Measurements from ENCODE around the gene DMRTB1. TPM values are rescaled to one million over a fixed set of nuclear protein-coding genes. Genes with fewer than 3 reads are reported as not detected.

The DMRTB1 gene
- total RNA-seq, 1 donor from 2014 or later, result not detected

GRCh38 chr1:53486395-53487026, 27.3 kb downstream of the DMRTB1 start:
- Mint-ChIP-seq H3K36me3 (ENCODE audit: low read depth) (peaks cover 6% of the 10 kb centered on the region), H3K4me1 (ENCODE audit: low read depth) (peaks cover 5% of the 10 kb centered on the region), H3K27ac (ENCODE audit: unreplicated experiment) (no peak overlapping the region), H3K27me3 (ENCODE audit: low read depth) (peaks cover 39% of the 10 kb centered on the region), H3K4me3 (ENCODE audit: unreplicated experiment) (no peak overlapping the region), H3K9me3 (ENCODE audit: low read depth) (peaks cover 4% of the 10 kb centered on the region)
- TF ChIP-seq, protein P1, sequence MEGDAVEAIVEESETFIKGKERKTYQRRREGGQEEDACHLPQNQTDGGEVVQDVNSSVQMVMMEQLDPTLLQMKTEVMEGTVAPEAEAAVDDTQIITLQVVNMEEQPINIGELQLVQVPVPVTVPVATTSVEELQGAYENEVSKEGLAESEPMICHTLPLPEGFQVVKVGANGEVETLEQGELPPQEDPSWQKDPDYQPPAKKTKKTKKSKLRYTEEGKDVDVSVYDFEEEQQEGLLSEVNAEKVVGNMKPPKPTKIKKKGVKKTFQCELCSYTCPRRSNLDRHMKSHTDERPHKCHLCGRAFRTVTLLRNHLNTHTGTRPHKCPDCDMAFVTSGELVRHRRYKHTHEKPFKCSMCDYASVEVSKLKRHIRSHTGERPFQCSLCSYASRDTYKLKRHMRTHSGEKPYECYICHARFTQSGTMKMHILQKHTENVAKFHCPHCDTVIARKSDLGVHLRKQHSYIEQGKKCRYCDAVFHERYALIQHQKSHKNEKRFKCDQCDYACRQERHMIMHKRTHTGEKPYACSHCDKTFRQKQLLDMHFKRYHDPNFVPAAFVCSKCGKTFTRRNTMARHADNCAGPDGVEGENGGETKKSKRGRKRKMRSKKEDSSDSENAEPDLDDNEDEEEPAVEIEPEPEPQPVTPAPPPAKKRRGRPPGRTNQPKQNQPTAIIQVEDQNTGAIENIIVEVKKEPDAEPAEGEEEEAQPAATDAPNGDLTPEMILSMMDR (IDR thresholded peaks at IDR 0.05), result no peak
- no peak for DNase-seq (ENCODE audit: low spot score)

GRCh38 chr1:53490351-53490750, 31.2 kb downstream of the DMRTB1 start:
- Mint-ChIP-seq H3K9me3 (ENCODE audit: low read depth) (peaks cover 4% of the 10 kb centered on the region), H3K4me3 (ENCODE audit: unreplicated experiment) (no peak overlapping the region), H3K27ac (ENCODE audit: unreplicated experiment) (no peak overlapping the region), H3K4me1 (ENCODE audit: low read depth) (peaks cover 4% of the 10 kb centered on the region), H3K36me3 (ENCODE audit: low read depth) (peaks cover 6% of the 10 kb centered on the region), H3K27me3 (ENCODE audit: low read depth) (peaks cover 39% of the 10 kb centered on the region)
- no peak for DNase-seq (ENCODE audit: low spot score)
- TF ChIP-seq, protein P1 (IDR thresholded peaks at IDR 0.05), result no peak

DNA sequence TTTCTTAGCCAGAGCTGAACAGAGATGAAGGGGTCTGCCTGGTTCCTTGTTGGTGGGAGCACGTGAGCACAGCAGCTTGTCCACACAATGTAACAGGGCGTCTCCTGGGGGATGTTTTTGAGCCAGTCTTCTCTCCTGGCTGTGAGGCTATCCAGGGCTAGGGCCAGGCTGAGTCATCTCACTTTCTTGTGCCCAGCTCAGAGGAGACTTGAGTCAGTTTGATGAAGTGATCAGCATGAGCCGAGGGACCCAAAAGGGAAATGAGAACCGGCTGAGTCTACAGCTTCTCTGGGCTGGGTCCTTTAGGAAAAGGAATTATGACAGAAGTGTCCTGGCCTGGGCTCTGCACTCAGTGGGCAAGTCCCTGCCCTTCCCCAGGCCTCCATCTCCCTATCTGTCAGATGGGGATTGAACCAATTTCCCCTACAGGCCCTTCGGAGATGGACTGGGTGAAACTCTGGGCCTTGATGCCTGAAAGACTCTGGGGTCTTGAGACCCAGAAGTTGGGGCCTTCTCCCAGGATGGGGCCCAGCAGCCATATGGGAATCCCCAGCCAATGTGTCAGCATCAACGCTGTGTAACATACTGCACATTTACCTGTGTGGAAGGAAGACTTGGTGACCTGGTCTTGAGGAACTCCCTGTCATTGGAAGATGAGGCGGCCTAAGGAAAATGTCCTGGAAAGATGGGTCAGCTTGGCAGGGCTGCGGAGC, 36.6 kb downstream of the DMRTB1 start:
- DNase-seq (ENCODE audit: low spot score), result no peak
- Mint-ChIP-seq H3K4me1 (ENCODE audit: low read depth) (peaks cover 5% of the 10 kb centered on the region), H3K27me3 (ENCODE audit: low read depth) (peaks cover 10% of the 10 kb centered on the region), H3K9me3 (ENCODE audit: low read depth) (no peaks in the 10 kb centered on the region), H3K27ac (ENCODE audit: unreplicated experiment) (no peak overlapping the region), H3K4me3 (ENCODE audit: unreplicated experiment) (no peak overlapping the region), H3K36me3 (ENCODE audit: low read depth) (no peaks in the 10 kb centered on the region)
- TF ChIP-seq, protein P1 (IDR thresholded peaks at IDR 0.05), result no peak

DNA sequence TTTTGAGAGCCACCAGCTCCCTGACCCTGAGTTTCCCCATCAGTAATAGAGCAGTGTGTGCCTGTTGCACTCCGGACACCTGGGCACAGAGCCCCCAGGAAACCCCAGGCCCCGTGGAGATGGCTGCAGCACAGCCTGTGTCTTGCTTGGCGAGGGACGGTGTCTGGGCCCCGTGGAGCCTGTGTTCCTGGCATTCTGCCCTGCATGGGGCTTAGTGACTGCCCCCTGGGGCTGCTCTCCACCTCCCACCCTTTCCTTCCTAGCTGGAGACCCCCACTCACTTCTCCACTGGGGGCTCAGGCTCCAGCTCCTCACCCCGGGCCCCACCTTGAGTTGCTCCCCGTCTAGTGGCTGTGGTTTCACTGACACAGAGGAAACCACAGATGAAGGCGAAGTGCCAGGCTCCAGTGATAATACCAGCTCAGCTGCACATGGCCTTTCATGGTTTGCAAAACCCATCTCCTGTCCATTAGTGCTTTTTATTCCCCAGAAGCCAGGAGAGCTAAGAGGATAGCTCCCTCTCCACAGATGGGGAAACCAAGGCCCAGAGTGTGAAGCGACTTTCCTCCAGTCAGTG, 39.4 kb downstream of the DMRTB1 start:
- DNase-seq (ENCODE audit: low spot score), result peak; percentile 67
- Mint-ChIP-seq H3K27ac (ENCODE audit: unreplicated experiment) (no peak overlapping the region), H3K4me1 (ENCODE audit: low read depth) (peaks cover 6% of the 10 kb centered on the region), H3K27me3 (ENCODE audit: low read depth) (peaks cover 4% of the 10 kb centered on the region), H3K4me3 (ENCODE audit: unreplicated experiment) (no peak overlapping the region), H3K36me3 (ENCODE audit: low read depth) (no peaks in the 10 kb centered on the region), H3K9me3 (ENCODE audit: low read depth) (no peaks in the 10 kb centered on the region)
- TF ChIP-seq, protein P1 (IDR thresholded peaks at IDR 0.05), result no peak

Data from chondrocyte (in vitro differentiated cells).